ENCODE data around the gene GOLGA2. TPM values are rescaled to one million over a fixed set of nuclear protein-coding genes. Genes with fewer than 3 reads are reported as not detected.

Gene GOLGA2
- polyA plus RNA-seq, 1 of the 3 experiments (the other 2 are of a cell fraction), result 103 TPM

DNA sequence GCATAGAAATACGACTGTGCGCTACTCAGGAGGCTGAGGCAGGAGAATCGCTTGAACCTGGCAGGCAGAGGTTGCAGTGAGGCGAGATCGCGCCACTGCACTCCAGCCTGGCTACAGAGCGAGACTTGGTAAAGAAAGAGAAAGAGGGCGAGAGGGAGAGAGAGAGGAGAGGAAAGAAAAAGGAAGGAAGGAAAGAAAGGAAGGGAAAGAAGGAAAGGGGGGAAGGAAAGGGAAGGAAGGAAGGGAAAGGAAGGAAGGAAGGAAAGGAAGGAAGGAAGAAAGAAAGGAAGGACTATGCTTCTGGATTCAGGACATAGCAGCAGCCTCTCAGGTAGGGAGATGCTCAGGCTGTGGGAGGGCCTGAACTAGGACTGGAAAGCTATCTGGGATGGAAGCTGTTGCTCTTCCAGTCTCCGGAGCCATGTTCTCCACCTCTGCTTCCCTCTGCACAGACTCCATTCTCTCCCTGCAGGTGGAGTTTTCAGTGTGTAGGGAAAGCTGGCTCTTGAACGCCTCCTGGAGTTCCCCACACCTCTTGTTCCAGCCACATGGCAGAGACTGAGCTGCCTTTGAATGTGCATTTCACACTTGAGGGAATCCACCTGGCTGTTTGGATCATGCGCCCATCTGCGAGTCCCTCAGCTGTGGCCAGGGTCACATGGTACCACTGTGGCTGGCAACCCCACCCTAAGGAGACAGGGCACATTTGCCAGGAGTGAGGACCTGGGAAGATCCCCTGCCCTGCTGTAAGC lies 9.4 kb upstream of the GOLGA2 start:
- Histone ChIP-seq H3K36me3 (replicated peaks in 1 of 2; ENCODE audit: control insufficient read depth in 1 of 2, insufficient read depth in 2 of 2, low read length in 1 of 2) (no peaks in the 10 kb centered on the region), H3K4me2 (no peak overlapping the region), H3K9me2 (no peaks in the 10 kb centered on the region), H3K27ac (ENCODE audit: low read depth in 2 of 2, low read length in 1 of 2) (no peak overlapping the region), H3K4me3 (ENCODE audit: low read depth in 2 of 2, low read length in 1 of 2) (no peak overlapping the region), H3K9ac (no peak overlapping the region), H3K9me3 (no peaks in the 10 kb centered on the region), H4K20me1 (ENCODE audit: insufficient read depth) (no peaks in the 10 kb centered on the region), H3K79me2 (ENCODE audit: insufficient read depth) (no peaks in the 10 kb centered on the region; the same call in 1 of the 2 replicates), H2AFZ (ENCODE audit: low read depth) (no peak overlapping the region), H3K4me1 (ENCODE audit: control insufficient read depth in 1 of 2, insufficient read depth in 2 of 2, low read depth in 1 of 2, low read length in 1 of 2) (no peaks in the 10 kb centered on the region), H3F3A (replicated peaks; ENCODE audit: insufficient read depth) (peaks cover 10% of the 10 kb centered on the region), H3K27me3 (ENCODE audit: insufficient read depth) (no peaks in the 10 kb centered on the region)
- ChIA-PET CTCF (interaction anchor here (1.0 to 3.0 kb wide), 3 partner anchors 10 to 42 kb away, joined by 3 to 18 read pairs (median 4); no protein-coding TSS in a partner anchor), POLR2A (interaction anchor here (0.6 to 0.7 kb wide), 2 partner anchors 8 to 10 kb away, joined by 3 read pairs; partner anchors contain the start of gene GOLGA2)
- DNase-seq, result no peak
- TF ChIP-seq GABPA (IDR thresholded peaks at IDR 0.05; ENCODE audit: low read depth) (no peak), FOXJ3 (CRISPR knock-in tag; IDR thresholded peaks at IDR 0.05) (no peak), EZH2phosphoT487 (IDR thresholded peaks at IDR 0.05; ENCODE audit: borderline replicate concordance, low read depth) (no peak), TCF12 (IDR thresholded peaks at IDR 0.05) (no peak), ELF1 (IDR thresholded peaks at IDR 0.05) (no peak), RFX5 (IDR thresholded peaks at IDR 0.05; ENCODE audit: low read length) (no peak), POLR2AphosphoS5 (IDR thresholded peaks at IDR 0.05; ENCODE audit: low read depth, low read length) (no peak), MXI1 (IDR thresholded peaks at IDR 0.05; ENCODE audit: low read depth, low read length) (no peak), SMC3 (IDR thresholded peaks at IDR 0.05; ENCODE audit: low read depth, low read length) (no peak), TEAD4 (IDR thresholded peaks at IDR 0.05; ENCODE audit: borderline replicate concordance, insufficient read depth) (no peak), RXRA (IDR thresholded peaks at IDR 0.05; ENCODE audit: borderline replicate concordance, low read depth) (no peak), GATA2 (CRISPR knock-in tag; IDR thresholded peaks at IDR 0.05) (no peak), NFIC (IDR thresholded peaks at IDR 0.05; ENCODE audit: borderline replicate concordance) (no peak), JUND (IDR thresholded peaks at IDR 0.05) (no peak)
- TF ChIP-seq, protein P1, sequence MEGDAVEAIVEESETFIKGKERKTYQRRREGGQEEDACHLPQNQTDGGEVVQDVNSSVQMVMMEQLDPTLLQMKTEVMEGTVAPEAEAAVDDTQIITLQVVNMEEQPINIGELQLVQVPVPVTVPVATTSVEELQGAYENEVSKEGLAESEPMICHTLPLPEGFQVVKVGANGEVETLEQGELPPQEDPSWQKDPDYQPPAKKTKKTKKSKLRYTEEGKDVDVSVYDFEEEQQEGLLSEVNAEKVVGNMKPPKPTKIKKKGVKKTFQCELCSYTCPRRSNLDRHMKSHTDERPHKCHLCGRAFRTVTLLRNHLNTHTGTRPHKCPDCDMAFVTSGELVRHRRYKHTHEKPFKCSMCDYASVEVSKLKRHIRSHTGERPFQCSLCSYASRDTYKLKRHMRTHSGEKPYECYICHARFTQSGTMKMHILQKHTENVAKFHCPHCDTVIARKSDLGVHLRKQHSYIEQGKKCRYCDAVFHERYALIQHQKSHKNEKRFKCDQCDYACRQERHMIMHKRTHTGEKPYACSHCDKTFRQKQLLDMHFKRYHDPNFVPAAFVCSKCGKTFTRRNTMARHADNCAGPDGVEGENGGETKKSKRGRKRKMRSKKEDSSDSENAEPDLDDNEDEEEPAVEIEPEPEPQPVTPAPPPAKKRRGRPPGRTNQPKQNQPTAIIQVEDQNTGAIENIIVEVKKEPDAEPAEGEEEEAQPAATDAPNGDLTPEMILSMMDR (IDR thresholded peaks at IDR 0.05), result no peak
- TF ChIP-seq, protein P2, sequence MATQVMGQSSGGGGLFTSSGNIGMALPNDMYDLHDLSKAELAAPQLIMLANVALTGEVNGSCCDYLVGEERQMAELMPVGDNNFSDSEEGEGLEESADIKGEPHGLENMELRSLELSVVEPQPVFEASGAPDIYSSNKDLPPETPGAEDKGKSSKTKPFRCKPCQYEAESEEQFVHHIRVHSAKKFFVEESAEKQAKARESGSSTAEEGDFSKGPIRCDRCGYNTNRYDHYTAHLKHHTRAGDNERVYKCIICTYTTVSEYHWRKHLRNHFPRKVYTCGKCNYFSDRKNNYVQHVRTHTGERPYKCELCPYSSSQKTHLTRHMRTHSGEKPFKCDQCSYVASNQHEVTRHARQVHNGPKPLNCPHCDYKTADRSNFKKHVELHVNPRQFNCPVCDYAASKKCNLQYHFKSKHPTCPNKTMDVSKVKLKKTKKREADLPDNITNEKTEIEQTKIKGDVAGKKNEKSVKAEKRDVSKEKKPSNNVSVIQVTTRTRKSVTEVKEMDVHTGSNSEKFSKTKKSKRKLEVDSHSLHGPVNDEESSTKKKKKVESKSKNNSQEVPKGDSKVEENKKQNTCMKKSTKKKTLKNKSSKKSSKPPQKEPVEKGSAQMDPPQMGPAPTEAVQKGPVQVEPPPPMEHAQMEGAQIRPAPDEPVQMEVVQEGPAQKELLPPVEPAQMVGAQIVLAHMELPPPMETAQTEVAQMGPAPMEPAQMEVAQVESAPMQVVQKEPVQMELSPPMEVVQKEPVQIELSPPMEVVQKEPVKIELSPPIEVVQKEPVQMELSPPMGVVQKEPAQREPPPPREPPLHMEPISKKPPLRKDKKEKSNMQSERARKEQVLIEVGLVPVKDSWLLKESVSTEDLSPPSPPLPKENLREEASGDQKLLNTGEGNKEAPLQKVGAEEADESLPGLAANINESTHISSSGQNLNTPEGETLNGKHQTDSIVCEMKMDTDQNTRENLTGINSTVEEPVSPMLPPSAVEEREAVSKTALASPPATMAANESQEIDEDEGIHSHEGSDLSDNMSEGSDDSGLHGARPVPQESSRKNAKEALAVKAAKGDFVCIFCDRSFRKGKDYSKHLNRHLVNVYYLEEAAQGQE (IDR thresholded peaks at IDR 0.05; ENCODE audit: low read depth, low read length), result no peak
- WGBS (ENCODE audit: low lambda C conversion rate), result 95% methylated on average over 11 of the region's 12 CpGs
